HG03025 (cell line): ENCODE measurements around the gene GALK1.

Experiments used
- ATAC-seq: cut with Tn5 transposase; IDR thresholded peaks from one replicate; pipeline ENCODE4 v1.9.1; 2021; ENCODE audit warnings: mild to moderate bottlenecking, moderate library complexity; ENCODE audit not compliant: unreplicated experiment, low FRiP score

Gene GALK1

DNA sequence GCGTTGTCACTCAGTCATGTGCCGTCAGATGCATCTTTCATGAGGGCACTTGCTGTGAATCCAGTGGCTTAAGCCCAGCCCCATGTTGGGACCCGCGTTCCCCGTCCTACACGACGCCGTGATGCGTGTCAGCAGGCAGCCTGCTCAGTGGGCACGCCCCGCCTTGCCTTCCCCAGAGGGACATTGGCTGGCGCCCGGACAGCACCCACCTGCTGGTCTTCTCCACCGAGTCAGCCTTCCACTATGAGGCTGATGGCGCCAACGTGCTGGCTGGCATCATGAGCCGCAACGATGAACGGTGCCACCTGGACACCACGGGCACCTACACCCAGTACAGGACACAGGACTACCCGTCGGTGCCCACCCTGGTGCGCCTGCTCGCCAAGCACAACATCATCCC, 34.9 kb downstream of the GALK1 start:
- no peak for ATAC-seq

GRCh38 chr17:75729351-75729750, 35.6 kb downstream of the GALK1 start:
- no peak for ATAC-seq

- no peak for ATAC-seq
Observed at GRCh38 chr17:75727391-75727790, 37.6 kb downstream of the GALK1 start.

- ATAC-seq = no peak
Observed at GRCh38 chr17:75725504-75725903, 39.5 kb downstream of the GALK1 start.

GRCh38 chr17:75724016-75725003, 40.7 kb downstream of the GALK1 start:
- no peak for ATAC-seq

DNA sequence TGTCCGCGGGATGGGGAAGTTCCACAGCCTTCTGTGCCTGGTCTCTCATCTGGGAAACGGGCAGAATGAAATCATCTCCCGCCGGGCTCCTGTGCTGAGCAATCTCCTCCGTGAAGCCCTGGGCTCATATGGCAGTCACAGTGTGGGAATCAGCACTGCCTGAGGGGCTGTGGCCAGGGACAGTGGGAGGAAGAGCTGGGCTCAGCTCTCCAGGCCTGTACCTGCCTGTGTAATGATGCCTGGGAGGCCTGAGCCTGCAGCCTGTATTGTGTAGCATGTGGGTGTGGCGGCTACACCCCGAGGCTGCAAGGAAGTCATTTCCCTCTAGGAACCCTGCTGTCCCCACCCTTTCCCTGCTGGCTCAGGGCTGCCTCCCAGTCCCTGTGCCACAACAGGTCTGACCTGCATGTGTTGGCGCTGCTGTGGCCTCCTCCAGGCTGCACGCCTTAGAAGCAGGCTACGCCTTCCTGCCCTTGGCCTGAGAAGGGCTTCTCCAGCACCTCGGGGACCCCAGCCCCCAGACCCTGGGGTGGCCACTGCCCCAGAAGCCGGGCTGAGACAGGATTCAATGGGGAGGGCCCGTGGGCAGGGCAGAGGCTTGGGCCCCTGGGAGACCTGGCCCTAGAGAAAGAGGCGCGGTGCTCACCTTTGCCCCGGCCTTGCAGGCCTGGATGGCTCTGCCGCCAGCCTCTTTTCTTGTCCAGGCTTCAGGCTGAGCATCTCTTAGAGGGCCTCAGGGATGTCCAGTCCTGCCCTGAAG, 41.6 kb downstream of the GALK1 start:
- no peak for ATAC-seq

- no peak for ATAC-seq
Observed at GRCh38 chr17:75722542-75723095, 42.4 kb downstream of the GALK1 start.

- no peak for ATAC-seq
Observed at GRCh38 chr17:75722076-75722475, 42.9 kb downstream of the GALK1 start.

- ATAC-seq = no peak
Observed at GRCh38 chr17:75721463-75722011, 43.5 kb downstream of the GALK1 start.

DNA sequence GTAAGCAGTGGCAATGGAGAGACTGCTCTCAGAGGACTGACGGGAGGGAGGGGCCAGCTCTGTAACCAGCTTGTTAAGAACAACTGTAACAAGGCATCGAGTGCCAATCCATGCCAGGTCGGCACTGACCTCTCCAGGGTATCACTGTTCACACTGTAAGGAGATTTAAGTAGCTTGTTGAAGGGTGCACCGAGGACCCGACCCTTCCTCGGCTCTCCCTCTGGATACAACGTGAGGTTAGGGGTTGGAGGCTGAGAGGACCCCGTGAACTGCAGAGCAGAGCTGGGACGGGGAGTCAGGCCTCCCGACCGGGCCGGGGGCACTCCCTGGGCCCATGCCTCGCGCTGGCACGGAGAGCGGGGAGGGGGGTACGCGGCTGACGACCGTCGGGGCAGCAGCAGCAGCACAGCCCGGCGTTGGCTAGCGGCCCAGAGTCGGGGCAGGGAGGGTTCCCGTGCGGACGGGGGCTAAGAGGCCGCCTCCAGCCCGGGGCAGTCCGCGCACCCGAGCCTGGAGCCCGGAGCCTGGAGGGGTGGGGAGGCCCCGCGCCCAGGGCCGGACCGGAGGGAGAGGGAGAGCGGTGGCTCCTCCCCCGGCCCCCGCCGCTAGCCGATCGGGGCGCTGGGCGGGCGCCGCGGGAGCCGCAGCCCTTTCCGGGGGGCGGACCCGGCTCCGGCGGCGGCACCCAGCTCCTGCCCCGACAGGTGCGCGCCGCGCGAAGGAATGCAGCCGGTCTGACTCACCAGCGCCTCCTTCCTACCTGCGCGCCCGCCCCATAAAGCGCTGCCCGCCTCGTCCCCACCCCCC, 44.1 kb downstream of the GALK1 start, which contains the start of gene ITGB4:
Gene ITGB4 (plus strand): TSS at position 804 of the 807 bp plus-strand sequence. CDS start 3,245 bp downstream, outside the sequence.
- no peak for ATAC-seq

DNA sequence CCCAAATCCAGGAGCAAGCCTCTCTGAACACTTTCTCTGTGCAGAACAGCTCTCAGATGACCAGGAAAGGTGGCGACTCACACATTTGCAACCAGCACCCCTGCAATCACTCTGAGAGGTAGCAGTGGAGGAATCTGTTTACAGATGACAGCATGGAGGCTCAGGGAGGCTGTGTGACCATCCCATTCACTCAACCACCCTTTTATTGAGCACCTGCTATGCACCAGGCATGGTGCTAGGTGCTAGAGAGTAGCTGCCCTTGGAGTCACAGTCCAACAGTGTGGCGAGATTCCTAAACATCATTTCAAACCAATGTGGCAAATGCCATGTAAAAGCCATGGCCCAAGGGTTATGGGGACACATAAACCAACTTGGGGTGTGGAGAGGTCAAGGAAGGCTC, 45.3 kb downstream of the GALK1 start:
- no peak for ATAC-seq

- no peak for ATAC-seq
Observed at GRCh38 chr17:75712446-75712845, 52.5 kb downstream of the GALK1 start.
